HPDE6-E6E7 (cell line): ENCODE results near the gene HPCAL1.

Source experiments
- DNase-seq: peaks from one replicate; pipeline ENCODE4 v3.0.0; 2011; ENCODE audit warnings: missing footprints; ENCODE audit errors: extremely low spot score

HPCAL1 gene

GRCh38 chr2:10337449-10338269 lies 35.0 kb downstream of the HPCAL1 start:
- no peak for DNase-seq

DNA sequence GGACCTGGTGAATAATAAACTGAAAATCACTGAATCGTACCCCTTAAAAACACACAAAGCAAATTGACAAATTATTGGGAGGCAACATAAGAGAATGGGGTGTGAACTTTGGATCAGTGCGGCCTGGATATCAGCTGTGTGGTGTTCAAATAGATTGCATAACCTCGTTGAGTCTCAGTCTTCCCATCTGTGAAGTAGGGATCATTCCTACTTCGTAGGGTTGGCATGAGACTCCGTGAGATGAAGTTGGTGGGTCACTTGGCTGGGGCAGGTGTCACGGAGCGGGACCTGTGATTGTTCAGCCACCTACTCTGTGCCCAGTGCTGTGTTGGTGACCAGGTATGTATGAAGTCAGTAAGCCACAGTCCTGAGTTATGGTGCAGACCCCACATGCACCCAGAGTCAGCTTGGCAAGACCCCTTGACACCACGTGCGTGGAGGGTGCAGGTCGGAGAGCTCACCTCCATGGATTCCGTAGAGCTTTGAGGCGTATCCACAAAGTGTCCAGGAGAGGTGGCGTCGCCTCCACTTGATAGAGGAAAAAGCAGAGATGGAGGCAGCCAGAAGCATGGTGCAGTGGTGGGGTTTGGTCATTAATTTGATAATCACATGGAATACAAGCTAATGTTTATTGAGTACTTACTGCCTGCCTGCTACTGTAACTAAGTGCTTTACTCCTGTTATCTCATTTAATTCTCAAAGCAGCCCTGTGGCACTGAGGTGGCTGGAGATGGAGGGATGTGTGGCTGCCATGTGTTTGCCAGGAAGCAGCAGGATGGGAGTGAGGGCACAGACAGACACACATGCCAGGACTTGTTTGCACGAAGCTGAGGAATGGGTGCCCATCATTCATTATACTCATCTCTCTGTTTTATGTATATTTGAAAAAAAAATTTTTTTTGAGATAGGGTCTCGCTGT lies 35.8 kb downstream of the HPCAL1 start:
- DNase-seq = no peak

DNA sequence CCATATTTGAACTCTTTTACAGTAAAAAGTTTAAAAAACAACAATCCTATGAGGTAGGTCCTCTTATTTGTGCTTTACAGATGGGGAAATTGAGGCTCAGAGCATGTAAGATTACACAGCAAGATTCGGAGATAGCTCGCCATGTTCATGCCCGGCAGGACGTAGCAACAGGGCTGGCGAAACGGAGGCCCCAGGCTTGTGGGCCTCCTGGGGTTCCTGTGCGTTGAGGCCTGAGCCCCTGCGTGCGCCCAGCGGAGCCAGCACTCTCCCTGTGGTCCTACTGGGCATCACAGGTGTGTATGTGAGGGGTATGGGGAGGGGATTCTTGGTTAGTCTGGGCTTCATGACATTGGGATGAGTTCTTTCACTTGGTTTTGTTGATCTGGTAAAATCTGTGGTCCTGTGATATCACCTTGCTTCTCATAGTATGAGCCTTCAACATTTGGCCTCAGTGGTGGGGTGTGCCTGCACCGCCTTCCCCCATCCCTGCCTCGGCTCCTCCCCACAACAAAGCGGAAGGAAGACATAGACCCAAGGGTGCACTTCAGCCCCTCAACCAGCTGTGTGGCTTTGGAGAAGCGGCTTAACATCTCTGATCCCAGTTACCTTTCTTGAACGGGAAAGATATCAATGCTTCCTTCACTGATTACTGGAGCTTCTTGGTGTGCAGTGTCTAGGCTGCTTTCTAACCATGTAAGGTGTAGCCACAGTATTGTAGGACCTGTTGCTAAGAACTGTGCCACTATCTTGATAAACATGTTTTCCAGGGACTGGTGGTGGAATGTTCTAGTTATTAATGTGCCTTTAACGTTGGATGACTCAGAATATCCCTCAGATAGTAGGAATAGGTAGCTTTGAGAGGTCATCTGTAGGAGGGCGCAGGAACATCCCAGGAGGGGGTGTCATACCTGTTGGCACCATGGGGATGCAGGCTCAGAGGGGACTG lies 37.2 kb downstream of the HPCAL1 start:
- no peak for DNase-seq

DNA sequence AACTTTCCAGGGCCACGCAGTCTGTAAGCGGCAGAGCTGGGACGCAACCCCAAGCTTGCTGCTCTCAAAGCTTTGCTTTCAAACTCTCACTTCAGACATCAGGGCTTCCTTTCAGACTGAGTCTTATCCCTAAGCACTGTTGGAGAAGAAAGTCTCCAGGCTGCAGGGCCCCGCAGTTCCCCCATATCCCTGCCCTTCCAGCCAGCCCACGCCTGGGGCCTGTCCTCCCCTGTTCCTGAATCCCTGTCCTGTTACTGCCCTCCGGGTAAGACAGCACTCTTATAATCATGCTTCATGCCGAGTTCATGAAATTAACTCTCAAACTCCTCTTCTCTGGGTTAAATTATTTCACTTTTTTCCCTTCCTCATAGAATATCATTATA lies 37.9 kb downstream of the HPCAL1 start:
- no peak for DNase-seq

DNA sequence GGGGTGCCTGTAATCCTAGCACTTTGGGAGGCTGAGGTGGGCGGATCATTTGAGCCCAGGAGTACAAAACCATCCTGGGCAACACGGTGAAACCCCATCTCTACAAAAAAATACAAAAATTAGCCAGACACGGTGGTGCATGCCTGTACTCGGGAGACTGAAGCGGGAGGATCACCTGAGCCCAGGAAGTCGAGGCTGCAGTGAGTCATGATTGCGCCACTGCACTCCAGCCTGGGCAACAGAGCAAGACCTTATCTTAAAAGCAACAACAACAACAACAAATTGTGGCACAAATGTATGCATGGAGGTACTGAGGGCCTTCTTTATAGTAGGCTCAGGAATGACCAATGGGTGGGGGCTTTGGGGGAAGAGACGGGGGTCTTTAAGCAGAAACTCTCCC lies 38.5 kb downstream of the HPCAL1 start:
- no peak for DNase-seq

- DNase-seq = no peak
These were observed 39.7 kb downstream of the HPCAL1 start for GRCh38 chr2:10342245-10342951.

GRCh38 chr2:10343191-10343590 lies 40.5 kb downstream of the HPCAL1 start:
- no peak for DNase-seq

GRCh38 chr2:10343658-10344057 lies 41.0 kb downstream of the HPCAL1 start:
- DNase-seq = no peak

DNA sequence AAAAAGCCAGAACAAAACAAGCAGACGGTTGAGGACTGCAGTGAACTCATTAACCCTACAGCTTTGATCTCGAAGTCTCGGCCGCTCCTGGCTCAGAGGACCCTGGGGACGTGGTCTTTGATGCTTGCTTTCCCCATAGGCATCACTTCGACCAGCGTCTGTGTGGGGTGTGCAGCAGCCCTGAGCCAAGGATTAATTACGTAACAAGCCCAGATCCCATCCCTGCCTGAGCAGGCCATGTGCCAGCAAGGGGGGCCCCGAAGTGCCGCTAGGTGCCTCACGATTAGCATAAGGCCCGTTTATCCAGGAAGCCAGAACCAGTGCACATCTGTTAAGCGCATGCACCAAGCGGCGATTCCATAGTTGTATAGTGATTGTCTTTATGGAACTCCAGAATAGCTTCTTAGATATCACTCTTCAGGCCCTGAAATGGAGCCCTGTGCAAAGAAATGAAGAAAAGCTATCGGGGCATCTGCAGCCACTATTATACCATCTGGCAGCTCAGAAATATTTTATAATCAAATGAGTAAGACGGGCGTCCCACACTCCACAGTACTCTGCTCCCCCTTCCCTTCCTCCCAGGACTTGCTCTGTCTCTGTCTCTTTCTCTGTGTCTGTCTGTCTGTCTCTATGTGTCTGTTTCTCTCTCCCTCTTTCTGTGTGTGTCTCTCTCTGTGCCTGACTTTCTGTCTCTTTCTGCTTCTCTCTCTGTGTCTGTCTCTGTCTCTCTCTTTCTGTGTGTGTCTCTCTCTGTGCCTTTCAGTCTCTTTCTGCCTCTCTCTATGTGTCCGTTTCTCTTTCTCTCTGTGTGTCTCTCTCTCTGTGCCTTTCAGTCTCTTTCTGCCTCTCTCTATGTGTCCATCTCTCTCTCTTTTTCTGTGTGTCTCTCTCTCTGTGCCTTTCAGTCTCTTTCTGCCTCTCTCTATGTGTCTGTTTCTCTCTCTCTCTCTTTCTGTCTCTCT lies 41.7 kb downstream of the HPCAL1 start:
- DNase-seq = no peak

DNA sequence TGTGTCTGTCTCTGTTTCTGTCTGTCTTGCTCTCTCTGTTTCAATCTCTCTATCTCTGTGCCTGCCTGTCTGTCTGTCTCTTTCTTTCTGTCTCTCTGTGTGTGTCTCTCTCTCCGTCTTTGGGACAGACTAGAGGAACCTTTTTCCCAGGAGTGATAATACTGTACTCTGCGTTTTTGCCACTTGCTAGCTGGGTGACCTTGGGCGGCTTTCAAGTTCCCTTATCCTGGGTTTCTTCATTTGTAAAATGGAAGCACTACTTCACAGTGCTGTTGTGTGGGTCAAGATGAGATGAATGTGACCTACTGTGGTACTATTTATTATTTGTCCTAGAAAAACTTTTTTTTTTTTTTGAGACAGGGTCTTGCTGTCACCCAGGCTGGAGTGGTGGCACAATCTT lies 42.4 kb downstream of the HPCAL1 start:
- DNase-seq = no peak

- no peak for DNase-seq
These were observed 43.1 kb downstream of the HPCAL1 start for GRCh38 chr2:10345813-10346212.

- no peak for DNase-seq
These were observed 44.3 kb downstream of the HPCAL1 start for GRCh38 chr2:10346929-10347561.

DNA sequence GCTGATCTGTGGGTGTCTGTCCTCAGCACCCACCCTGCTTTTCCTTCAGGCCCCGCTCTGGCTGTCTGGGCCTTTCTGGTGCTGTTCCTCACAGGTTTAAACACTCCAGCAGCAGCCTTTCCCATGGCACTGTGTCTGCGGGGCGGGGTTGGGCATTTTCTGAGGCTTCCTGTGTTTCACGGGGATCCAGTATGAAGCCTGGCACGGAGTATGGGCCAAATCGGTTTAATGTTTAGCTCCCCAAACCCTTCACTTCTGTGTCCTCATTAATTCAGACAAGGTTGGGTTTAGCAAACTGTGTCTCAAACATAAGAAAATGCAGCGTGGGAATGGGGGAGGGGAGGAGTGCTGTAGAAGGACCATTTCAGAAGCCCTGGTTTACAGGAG lies 44.9 kb downstream of the HPCAL1 start:
- DNase-seq = no peak

DNA sequence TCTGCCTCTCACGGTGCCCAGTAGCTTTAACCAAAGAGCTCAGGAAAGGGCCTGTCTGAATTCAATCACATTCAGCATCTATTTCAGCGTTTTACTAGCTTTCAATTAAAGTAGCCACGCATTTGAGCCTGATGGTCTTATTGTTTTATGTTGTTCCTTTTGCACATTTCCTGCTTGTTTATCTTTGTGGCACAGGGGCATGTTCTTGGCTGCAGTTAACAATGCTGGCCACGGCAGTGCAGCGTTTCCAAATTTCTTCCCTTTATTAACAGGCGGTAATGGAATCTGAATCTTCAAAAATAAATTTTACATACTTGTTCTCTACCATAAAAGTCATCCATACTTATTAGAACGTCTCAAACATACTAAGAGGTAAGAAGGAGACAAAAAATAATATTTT lies 46.2 kb downstream of the HPCAL1 start:
- no peak for DNase-seq

- no peak for DNase-seq
These were observed 48.1 kb downstream of the HPCAL1 start for GRCh38 chr2:10350761-10351160.

DNA sequence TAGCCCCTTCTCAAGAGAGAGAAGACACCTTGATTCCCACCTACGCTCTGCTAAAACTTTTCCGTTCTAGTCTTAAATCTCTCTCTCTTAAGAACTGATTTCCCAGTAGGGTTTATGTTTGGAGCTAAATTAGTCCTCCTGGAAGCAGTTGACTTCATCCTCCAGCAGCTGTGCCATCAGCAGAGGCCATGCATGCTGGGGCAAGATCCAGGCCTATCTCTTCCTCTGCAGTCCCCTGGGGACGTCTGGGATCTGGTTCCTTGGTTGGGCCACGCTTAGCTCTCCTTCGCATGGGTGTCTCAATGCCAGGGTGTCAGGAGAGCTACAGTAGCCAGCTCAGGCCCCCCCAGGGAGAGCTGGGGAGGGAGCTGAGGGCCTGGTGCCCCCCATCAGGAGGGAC lies 49.7 kb downstream of the HPCAL1 start:
- no peak for DNase-seq

- no peak for DNase-seq
These were observed 50.3 kb downstream of the HPCAL1 start for GRCh38 chr2:10352972-10353371.

DNA sequence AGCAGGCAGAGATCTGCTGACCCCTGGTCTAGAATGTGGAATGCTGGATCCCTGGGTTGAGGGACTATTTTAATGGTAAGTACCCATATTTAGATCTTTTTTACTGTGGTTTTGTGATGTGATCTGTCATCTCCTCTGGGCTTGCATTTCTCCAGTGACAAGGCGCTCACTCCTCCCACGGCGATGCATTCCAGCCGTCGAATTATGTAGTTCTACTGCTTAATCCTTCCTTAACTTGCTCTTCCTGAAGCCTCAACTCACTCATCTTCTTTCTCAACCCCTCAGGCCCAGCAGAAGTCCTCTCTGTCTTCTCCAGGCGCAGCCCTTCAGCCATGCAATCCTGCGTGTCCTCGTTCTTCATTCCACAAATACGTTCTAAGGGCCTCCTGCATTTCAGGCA lies 51.2 kb downstream of the HPCAL1 start:
- no peak for DNase-seq

GRCh38 chr2:10354399-10354798 lies 51.7 kb downstream of the HPCAL1 start:
- DNase-seq = no peak
